GM12892 (cell line): ENCODE results near the gene PLPP2.
"Not testable (repeated sequence)": the region's sequence is repeated elsewhere in the genome, so short reads cannot be mapped to it uniquely, and the experiment has no call there.

Source experiments
- POLR2A ChIP-seq: IDR thresholded peaks from 2 replicates; pipeline ENCODE4 v1.6.1; 2011; ENCODE audit warnings: low read depth, low read length, control low read depth
- POLR2AphosphoS5 ChIP-seq: IDR thresholded peaks from 2 replicates; pipeline ENCODE4 v1.6.1; 2011; ENCODE audit warnings: low read depth, low read length, control low read depth
- TAF1 ChIP-seq: IDR thresholded peaks from 2 replicates; pipeline ENCODE4 v1.6.1; 2011; ENCODE audit warnings: low read depth, mild to moderate bottlenecking, control low read depth, low read length, borderline replicate concordance

- not testable (repeated sequence) for TF ChIP-seq POLR2AphosphoS5, TAF1, POLR2A
These were observed 38.6 kb downstream of the PLPP2 start for GRCh38 chr19:252421-253186.
